GM18858 (cell line): ENCODE results near the gene KRT3.

ENCODE experiments used
- ATAC-seq: cut with Tn5 transposase; IDR thresholded peaks from one replicate; pipeline ENCODE4 v1.9.1; 2021; ENCODE audit not compliant: unreplicated experiment

The KRT3 gene

DNA sequence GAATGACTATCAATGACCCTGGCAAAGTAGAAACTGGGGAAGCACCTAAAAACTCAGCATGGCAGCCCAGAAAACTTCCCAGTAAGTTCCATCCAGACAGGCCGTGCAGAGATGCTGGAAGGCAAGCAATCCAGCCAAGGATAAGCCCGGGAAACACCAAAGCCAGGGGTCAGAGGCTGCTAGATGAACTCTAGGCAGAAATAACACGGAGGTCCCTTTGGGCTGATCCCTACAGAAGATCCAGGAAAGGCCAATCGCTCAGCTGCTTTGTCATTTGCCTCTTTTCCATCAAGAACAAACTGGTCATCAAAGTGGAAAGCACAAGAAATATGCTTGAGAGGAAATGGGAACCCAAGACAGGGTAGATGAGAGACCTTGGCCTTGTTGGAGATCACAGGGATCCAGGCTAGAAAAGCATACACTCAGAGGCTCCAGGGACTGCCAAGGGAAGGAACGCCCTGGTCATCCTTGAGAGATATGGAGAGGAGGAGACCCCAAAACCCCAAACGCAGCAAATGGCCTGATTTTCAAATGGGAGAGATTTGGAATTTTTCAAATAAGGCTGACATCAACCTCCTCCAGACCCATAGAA, 31.7 kb upstream of the KRT3 start:
- ATAC-seq: no peak

- no peak for ATAC-seq
Observed at GRCh38 chr12:52826611-52827498, 30.9 kb upstream of the KRT3 start.

DNA sequence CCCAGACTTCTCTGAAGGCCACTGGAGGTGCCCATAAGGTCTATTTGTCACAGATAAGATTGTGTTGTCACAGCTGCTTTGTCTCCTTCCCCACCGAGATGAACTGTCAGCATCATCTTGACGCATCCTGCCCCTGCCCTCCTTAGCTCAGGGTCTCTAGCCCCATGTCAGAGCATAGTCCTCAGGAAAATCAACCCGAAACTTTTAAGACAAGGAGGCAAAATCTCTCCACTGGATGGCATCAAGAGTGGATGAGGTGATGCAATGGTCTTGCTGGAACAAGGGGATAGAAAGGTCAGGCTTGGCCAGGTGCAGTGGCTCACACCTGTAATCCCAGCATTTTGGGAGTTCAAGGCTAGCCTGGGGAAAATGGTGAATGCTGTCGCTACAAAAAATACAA, 30.0 kb upstream of the KRT3 start:
- ATAC-seq: no peak

DNA sequence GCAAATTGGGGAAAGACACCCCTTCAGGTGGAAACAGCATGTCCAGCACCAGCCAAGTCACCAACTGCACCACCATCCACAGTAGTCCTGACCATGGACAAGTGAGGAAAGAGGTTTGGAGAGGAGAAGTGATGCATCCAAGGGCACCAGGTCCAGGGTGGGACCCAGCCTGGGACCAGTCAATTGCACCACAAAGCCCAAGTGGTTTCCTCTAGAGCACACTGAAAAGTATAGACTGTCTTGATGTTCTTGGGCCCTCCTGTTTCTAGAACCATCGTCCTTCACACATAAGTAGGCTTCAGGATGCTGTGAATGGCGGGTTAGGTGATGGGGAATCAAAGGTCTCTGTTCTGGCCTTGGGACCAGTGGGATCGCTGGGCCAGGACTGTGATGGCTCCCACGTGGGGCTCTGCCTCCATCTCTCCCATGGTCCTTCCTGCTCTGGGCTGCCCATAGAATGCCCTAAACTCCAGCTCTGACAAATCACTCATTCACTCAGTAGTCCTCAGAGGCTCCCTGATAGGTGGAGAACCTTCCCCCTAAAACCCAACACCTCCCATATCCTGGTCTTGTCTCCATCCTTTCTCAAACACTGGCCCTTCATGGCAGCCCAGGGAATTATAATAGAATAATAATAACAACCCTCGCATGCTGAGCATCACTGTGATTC, 29.0 kb upstream of the KRT3 start:
- no peak for ATAC-seq

GRCh38 chr12:52823761-52824450, 28.0 kb upstream of the KRT3 start:
- no peak for ATAC-seq

- no peak for ATAC-seq
Observed at GRCh38 chr12:52822771-52823510, 27.0 kb upstream of the KRT3 start.

DNA sequence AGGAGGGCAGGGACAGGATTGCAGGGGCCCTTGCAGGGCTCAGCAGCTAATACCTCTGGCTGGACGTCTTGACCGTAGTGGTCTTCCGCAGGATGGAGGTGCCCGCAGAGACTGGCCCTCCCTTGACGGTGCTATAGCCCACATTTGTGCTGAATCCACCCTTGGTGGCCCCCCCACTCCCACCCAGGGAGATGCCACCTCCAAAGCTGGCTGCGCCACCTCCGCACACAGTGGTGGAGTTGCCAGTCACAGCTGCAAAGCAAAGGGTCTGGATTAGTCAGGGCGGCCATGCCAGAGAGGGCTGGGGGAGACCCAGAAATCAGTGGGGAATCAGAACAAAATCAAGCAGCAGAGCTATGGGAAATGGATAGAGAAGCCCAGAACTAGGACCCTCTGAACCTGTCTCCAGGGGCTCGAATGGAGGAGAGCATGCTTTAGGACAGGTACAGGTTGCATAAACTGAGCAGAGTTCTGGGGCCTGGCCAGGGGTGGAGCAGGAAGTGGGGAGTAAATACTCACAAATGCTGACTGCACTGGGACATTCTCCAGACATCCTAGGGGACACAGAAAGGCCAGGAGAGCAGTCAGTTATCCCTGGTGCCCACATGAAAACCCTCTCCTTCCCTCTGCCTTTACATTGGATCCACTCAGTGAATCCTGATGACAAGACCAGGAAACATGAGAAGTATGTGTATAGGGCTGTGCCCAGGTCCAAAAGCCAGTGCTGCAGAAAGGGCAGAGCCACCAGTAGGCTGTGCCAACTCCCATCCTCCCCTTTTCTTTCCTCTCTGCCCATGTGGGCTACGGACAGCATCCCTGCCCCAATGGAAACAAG, 26.1 kb upstream of the KRT3 start:
- ATAC-seq: no peak

DNA sequence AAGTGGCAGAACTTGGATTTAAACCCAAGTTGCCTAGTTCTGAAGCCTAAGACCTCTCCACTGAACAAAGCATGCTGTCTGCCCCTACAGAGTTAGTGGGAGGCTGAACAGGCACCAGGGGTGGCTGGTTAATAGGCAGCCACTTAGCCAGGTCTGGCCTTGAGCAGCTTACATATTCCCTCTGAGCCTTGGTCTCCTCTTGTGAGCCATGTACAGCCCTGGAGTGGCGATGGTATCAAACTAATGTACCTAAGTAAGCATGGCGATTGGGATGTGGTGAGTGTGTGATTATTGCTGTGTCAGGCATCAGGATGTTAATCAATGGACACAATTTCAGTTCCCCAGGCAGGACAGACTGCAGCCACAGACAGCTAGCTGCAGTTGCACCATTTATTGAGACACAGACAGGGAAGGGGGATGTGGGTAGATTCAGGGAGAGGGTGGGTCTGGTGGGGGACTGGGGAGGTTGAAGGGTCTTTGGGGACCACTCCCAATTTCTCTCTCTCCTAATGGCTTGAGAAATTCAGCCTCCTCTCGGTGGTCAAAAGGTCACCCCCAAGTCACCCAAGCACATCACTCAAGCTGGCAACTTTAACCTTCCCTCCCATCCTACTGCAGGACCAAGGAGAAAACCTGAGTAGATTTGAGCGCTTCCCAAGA, 25.3 kb upstream of the KRT3 start:
- ATAC-seq: no peak

DNA sequence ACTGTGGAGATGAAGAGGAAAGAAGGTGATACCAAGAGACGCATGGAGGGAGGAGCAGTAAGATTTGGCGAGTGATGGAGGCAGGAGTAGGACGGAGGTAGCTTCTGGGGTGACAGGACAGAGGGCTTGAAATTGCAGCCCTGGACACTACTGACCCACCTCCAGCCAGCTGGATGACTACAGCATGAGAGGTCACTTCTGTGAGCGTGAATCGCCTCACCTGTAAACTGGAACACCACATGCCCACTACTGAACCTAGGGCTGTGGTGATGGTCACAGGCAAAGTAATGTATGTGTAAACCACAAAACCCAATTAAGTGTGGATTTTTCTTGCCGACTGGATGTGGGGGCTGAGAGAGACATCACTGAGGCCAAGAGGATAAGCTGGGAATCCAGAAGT, 24.6 kb upstream of the KRT3 start:
- ATAC-seq: no peak

DNA sequence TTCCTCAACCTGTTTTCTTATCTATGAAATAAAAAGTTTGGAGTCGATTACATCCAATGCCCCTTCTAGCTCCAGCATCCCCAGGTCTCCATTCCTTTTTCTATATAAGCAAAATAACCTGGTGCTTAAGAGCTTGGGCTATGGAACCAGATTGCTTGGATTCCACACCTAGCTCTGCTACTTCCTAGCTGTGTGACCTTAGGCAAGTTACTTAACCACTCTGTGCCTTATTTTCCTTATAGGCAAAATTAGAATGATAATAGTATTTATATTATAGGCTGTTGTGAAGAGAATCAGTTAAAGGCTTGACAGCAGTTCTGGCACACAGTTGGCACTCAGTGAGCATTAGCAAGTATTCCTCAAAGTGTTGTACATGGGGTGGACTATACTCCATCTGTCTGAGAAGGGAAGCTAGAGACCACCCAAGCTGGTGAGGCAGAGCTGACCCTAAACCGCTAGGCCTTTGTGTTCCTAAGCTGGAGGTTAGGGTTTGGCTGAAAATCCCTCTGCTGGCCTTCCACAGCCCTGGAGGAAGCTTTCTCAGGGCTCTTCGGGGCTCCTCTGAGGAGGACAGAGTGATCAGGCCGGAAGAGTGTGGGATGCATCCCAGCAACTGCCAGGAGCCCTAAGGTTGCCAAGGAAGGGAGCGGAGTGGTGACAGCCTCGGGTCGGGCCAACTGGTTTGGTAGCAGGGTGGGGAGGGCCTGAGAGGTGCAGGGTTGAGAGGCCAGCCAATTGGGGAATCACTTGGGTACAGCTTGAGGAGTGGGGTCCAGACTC, 24.0 kb upstream of the KRT3 start:
- ATAC-seq: no peak

GRCh38 chr12:52818887-52819420, 23.0 kb upstream of the KRT3 start:
- ATAC-seq: no peak

- ATAC-seq: no peak
Observed at GRCh38 chr12:52818388-52818787, 22.5 kb upstream of the KRT3 start.

- ATAC-seq: no peak
Observed at GRCh38 chr12:52817699-52818238, 21.9 kb upstream of the KRT3 start.

DNA sequence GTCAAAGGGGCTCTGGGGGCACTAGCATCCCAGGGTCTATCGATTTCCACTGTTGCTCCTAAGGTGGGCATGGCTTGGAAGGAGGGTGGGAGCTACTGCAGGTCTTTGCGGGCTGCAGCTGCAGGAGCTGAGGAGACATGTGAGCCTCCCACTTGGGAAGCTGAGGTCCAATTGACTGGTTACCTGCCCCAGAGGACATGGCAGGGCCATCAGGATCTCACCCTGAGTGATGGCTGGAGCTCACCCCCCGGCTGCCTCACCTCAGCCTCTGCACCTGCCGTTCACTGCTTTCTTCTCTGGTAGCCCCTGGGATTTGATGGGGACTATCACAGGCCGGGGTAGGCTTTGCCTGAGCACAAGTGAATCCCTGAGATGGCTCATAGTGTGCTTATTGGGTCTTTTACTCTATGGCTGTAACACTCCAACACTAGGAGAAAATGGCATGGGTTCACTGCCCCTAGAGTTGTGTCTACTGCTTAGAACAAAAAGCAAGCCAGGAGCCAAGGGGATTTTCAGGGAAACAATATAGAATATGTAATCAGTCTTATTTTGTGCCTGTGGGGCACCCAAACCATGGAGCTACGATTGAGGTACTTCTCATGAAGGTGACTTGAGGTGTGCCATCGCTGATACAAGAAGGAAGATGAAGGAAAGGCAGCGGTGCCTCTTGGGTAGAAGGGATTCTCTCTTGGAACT, 21.2 kb upstream of the KRT3 start:
- ATAC-seq: no peak

GRCh38 chr12:52815676-52816588, 20.0 kb upstream of the KRT3 start:
- ATAC-seq: no peak

GRCh38 chr12:52815161-52815560, 19.2 kb upstream of the KRT3 start:
- no peak for ATAC-seq
